Gastrocnemius medialis (tissue), 4 donors: Measurements from ENCODE around the gene MFSD2A.

Experiments used
- CTCF ChIP-seq, 5 experiments: fragments of 450-650 bp in 3 of 5; fragments of 200-600 bp in 2 of 5; sonication (generic) in 2 of 5; IDR thresholded peaks in 4 of 5; conservative IDR thresholded peaks in 1 of 5; 1 replicate in 4 of 5; 2 replicates in 1 of 5; pipeline ENCODE4 v1.5.1; 2016 to 2019; ENCODE audit warnings: antibody characterized with exemption in 5 of 5, mild to moderate bottlenecking in 3 of 5, moderate library complexity in 3 of 5
- POLR2A ChIP-seq, 2 donors: fragments of 450-650 bp; IDR thresholded peaks; one replicate each; pipeline ENCODE4 v1.6.1; 2017; ENCODE audit warnings: antibody characterized with exemption in 2 of 2, mild to moderate bottlenecking in 2 of 2, moderate library complexity in 2 of 2

DNA sequence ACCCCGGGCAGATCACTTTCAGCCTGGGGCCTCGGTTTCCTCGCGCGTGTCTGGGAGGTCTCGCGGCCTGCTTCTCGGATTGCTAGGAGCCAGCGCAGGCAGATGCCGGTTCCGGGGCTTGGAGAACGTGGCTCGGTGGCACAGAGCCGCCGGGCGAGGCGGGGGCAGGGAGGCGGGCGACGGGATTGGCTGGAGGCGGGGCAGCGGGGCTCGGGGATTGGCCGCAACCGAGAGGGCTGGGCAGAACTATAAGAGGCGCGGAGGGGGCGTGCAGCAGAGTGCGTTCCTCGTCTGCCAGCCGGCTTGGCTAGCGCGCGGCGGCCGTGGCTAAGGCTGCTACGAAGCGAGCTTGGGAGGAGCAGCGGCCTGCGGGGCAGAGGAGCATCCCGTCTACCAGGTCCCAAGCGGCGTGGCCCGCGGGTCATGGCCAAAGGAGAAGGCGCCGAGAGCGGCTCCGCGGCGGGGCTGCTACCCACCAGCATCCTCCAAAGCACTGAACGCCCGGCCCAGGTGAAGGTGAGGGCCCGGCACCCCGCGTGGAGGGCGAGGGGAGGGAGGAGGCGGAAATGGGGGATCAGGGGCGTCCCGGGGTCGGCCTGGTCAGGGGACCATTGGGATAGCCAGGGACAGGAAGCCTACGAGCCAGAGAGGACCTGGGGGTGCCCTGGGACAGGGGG is at the start of gene MFSD2A:
- TF ChIP-seq POLR2A (IDR thresholded peaks at IDR 0.05) (peak; percentile 47 to 57), CTCF (IDR thresholded peaks at IDR 0.05 in 4 of 5, conservative IDR thresholded peaks at IDR 0.05 in 1 of 5) (no peak)
